HEK293 (cell line): ENCODE data around the gene CLN5.
A peak's percentile ranks its signal among the peaks of the same experiment; 100 is the strongest.

Experiments used
- ATF2 ChIP-seq: fragments of 450-650 bp; formaldehyde crosslinking; IDR thresholded peaks from 2 replicates; pipeline ENCODE4 v1.5.1; 2016; ENCODE audit warnings: missing biosample characterization, missing genetic modification characterization, low read depth
- CTCF ChIP-seq: fragments of 450-650 bp; formaldehyde crosslinking; IDR thresholded peaks from 2 replicates; pipeline ENCODE4 v1.5.1; 2016; ENCODE audit warnings: missing biosample characterization, missing genetic modification characterization
- YY1 ChIP-seq: fragments of 450-650 bp; formaldehyde crosslinking; IDR thresholded peaks from 2 replicates; pipeline ENCODE4 v1.5.1; 2018; ENCODE audit warnings: missing biosample characterization, missing genetic modification characterization
- ZNF169 ChIP-seq: fragments of 450-650 bp; formaldehyde crosslinking; IDR thresholded peaks from 2 replicates; pipeline ENCODE4 v1.5.1; 2016; ENCODE audit warnings: missing biosample characterization, missing genetic modification characterization
- ZNF24 ChIP-seq: fragments of 450-650 bp; formaldehyde crosslinking; IDR thresholded peaks from 2 replicates; pipeline ENCODE4 v1.5.1; 2016; ENCODE audit warnings: missing biosample characterization, missing genetic modification characterization
- ZNF292 ChIP-seq: fragments of 450-650 bp; formaldehyde crosslinking; IDR thresholded peaks from 2 replicates; pipeline ENCODE4 v1.5.1; 2016; ENCODE audit warnings: low read depth, missing biosample characterization, missing genetic modification characterization, borderline replicate concordance
- ZNF585B ChIP-seq: fragments of 450-650 bp; formaldehyde crosslinking; IDR thresholded peaks from 2 replicates; pipeline ENCODE4 v1.5.1; 2016; ENCODE audit warnings: missing biosample characterization, missing genetic modification characterization
- ZNF660 ChIP-seq: fragments of 450-650 bp; IDR thresholded peaks from 2 replicates; pipeline ENCODE4 v1.5.1; 2018; ENCODE audit warnings: missing biosample characterization, mild to moderate bottlenecking, missing genetic modification characterization
- ZSCAN4 ChIP-seq: fragments of 450-650 bp; formaldehyde crosslinking; IDR thresholded peaks from 2 replicates; pipeline ENCODE4 v1.5.1; 2017; ENCODE audit warnings: missing biosample characterization, missing genetic modification characterization
- TF ChIP-seq, protein P1 (sequence below): fragments of 450-650 bp; formaldehyde crosslinking; IDR thresholded peaks from 2 replicates; pipeline ENCODE4 v1.5.1; 2017; ENCODE audit warnings: missing biosample characterization, mild to moderate bottlenecking, missing genetic modification characterization, moderate library complexity

- TF ChIP-seq, protein P1, sequence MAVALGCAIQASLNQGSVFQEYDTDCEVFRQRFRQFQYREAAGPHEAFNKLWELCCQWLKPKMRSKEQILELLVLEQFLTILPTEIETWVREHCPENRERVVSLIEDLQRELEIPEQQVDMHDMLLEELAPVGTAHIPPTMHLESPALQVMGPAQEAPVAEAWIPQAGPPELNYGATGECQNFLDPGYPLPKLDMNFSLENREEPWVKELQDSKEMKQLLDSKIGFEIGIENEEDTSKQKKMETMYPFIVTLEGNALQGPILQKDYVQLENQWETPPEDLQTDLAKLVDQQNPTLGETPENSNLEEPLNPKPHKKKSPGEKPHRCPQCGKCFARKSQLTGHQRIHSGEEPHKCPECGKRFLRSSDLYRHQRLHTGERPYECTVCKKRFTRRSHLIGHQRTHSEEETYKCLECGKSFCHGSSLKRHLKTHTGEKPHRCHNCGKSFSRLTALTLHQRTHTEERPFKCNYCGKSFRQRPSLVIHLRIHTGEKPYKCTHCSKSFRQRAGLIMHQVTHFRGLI (tag by site-specific recombination), result peak; percentile 88
- TF ChIP-seq YY1 (tag by site-specific recombination), result no peak
- no peak for TF ChIP-seq ZNF169 (tag by site-specific recombination)
- TF ChIP-seq CTCF (tag by site-specific recombination), result no peak
- peak; percentile 81 for TF ChIP-seq ATF2
- TF ChIP-seq ZNF660 (tag by site-specific recombination), result no peak
- no peak for TF ChIP-seq ZNF292
- TF ChIP-seq ZSCAN4 (tag by site-specific recombination), result no peak
- no peak for TF ChIP-seq ZNF585B
- no peak for TF ChIP-seq ZNF24 (tag by site-specific recombination)
Observed at GRCh38 chr13:76976490-76976889, 15.4 kb upstream of the CLN5 start.
